Esophagus mucosa (tissue), 1 donor: ENCODE measurements around the gene HS6ST1. TPM values are rescaled to one million over a fixed set of nuclear protein-coding genes. Genes with fewer than 3 reads are reported as not detected.
"Not testable (repeated sequence)": the region's sequence is repeated elsewhere in the genome, so short reads cannot be mapped to it uniquely, and the experiment has no call there.

Experiments used
- ATAC-seq: fragments of 200-7000 bp; cut with Tn5 transposase; one replicate; pipeline ENCODE4 v1.9.1; 2020
- total RNA-seq: library from RNA; stranded (reverse); gene quantifications from one replicate; pipeline ENCODE4 v1.2.4, GENCODE V29; 2023
- donor health status: DM: yes; HTN: yes; CAD: no.

Gene HS6ST1
- total RNA-seq, 1 donor from 2014 or later = 30.8 TPM

- peak; percentile 43 for ATAC-seq
Observed at GRCh38 chr2:128280901-128281321, 37.8 kb downstream of the HS6ST1 start.

DNA sequence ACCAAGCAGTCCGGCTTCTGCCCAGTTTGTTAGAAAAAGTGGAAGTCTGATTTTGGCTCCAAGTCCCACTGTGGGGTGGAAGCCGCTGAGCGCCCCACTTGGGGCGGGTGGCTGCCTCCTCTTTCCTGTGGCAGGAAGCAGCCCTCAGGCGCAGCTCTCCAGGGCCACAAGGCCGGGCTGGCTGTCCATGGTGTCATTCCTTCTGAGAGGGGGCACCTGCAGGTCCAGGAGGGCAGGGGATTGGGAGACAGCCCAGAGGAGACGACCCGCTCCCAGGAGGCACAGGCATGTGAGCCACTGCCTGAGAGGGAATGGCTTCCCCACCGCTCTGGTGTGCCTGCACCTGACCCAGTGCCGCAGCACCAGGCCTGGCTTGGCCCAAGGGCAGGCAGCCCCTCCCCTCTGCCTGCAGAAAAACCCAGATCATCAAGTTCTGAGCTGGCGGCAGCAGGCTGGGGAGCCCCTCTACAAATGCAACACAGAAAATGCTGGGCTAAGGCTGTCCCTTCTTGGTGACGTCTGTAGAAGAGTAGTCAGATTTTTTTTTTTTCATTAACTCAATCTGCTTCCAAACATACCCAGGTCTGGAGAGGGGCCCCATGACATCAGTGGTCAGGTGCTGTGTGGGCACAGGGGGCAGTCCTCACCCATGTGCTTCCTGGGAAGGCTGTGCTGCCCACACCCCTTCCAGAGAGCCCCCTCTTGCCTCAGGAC lies 38.4 kb downstream of the HS6ST1 start:
- no peak for ATAC-seq

- ATAC-seq = no peak
Observed at GRCh38 chr2:128279786-128280157, 38.9 kb downstream of the HS6ST1 start.

GRCh38 chr2:128279009-128279408 lies 39.7 kb downstream of the HS6ST1 start:
- no peak for ATAC-seq

DNA sequence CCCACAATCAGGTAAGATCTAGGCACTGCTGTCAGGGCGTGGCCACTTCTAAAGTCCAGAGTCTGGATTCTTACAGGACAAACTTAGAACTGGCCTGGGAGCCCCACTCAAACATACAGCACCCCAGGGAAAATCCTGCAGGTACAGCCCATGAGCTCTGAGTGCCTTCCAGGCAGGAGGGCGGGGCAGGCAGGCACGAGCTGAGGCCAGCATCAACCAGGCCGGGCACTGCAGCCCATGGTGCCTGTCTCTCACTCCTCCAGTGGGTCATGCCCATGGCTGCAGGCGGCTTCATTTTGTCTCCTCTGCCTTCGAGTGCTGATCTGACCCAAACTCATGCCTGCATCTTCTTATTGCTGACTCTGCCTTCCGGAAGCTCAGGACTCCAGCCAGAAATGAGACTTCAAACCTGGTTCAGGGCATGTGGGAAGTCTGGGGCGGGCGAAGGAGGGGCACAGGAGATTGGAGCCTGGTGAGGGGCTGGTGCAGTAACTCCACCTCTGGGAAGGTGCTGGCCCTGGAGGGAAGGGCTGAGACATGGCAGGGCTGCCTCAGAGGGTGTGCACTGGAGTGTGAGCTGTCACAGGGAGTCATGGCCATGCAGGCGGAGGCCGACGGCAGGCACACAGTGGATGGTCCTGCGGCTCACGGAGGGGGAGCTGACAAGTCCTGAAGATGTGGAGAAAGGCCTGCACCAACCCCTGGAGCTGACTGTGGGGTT lies 40.5 kb downstream of the HS6ST1 start:
- peak; percentile 30 for ATAC-seq

DNA sequence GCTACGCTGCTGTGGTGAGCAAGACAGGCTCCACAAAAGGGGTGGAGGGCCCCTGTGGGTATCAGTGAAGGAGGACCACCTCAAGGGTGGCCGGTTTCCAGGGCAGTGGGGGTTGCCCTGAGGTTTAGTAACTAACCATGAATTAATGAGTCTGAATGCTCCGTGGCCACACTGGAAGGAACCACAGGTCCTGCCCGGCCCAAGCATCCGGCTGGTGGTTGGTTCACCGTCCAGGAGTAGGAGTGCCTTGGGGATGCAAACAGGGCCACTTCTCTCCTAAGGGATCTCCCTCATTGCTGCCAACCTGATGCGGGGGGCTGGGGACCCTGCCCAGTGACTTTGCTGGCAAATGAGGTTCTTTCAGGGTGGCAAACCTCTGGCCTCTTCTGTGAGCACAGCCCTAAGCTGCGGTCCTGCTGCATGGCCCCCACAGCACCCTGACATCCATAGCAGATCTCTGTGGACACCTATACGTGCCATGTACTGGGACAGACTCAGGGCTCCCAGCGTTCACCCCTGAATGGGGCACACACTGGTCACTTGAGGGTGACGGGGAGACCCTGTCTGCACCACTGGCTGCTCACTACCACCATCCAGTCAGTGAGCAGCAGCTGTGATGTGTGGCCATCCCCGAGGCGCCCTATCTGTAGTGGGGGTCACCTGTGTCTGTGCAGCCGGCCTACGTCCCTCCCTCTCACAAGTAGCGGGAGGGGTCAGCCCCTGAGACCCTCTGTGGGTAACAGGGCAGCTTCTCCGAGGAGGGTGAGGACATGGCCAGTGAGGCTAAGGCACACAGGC lies 41.6 kb downstream of the HS6ST1 start:
- ATAC-seq = no peak

- ATAC-seq = no peak
Observed at GRCh38 chr2:128275498-128276045, 43.1 kb downstream of the HS6ST1 start.

DNA sequence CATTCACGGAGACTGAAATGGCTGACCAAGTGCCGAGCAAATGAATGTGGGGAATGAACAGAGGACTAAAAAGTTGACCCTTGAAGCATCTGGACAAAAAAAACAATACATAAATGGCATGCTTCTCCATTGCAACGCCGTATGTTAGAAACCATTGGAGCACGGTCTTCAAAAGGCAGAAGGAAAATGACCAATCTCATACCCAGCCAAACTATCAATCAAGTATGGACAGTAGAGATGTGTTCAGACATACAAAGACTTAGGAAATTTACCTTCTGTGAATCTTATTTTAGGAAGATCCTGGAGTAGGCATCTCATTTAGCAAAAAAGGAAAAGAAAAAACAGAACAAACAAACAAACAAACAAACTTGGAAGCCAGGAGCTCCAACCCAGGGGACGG lies 44.5 kb downstream of the HS6ST1 start:
- ATAC-seq = no peak

DNA sequence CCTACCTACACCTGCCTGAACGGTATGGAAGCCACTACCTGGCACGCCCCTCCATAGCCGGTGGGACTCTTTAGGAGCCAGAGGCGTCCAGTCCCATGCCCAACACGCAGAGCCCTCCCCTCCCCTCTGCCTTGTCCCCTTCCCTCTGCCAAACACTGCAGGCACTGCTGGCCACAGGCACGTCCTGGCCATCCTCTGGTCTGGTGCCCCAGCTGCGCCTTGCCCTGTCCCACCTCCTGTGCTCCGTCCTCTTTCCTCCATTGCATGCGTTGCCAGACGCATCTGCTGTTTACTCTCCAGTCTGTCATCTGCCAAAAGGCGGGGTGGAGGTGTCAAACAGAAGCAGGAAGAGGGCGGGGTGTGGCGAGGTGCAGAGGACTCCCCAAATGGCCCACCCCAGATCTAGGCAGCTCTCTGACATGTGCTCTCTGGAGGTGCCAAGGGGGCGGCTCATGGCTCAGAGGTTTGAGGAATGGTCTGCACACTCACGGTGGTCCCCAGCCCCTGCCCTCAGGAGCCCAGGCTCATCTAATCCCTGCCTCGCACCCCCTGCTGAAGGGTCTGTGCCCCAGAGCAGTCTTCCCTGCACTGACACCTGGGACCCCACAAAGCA lies 45.1 kb downstream of the HS6ST1 start:
- ATAC-seq = peak; percentile 24

GRCh38 chr2:128272601-128273468 lies 45.8 kb downstream of the HS6ST1 start:
- ATAC-seq = peak; percentile 28

GRCh38 chr2:128271911-128272600 lies 46.6 kb downstream of the HS6ST1 start:
- no peak for ATAC-seq

DNA sequence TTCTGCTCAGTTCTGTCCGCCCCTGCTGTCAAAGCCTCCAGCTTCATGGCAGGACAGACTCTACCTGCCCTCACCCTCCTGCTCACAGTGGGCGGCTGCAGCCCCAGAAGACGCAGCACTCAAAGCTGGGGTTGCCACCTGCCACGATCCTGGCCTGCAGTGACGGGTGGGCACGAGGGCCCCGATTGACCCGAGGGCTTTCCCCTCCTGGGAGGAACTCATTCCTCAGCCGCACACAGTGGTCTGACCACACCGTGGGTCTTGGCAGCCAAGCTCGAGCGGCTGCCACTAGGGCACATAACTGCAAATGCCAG lies 47.1 kb downstream of the HS6ST1 start:
- no peak for ATAC-seq

GRCh38 chr2:128270672-128271596 lies 47.7 kb downstream of the HS6ST1 start:
- no peak for ATAC-seq

DNA sequence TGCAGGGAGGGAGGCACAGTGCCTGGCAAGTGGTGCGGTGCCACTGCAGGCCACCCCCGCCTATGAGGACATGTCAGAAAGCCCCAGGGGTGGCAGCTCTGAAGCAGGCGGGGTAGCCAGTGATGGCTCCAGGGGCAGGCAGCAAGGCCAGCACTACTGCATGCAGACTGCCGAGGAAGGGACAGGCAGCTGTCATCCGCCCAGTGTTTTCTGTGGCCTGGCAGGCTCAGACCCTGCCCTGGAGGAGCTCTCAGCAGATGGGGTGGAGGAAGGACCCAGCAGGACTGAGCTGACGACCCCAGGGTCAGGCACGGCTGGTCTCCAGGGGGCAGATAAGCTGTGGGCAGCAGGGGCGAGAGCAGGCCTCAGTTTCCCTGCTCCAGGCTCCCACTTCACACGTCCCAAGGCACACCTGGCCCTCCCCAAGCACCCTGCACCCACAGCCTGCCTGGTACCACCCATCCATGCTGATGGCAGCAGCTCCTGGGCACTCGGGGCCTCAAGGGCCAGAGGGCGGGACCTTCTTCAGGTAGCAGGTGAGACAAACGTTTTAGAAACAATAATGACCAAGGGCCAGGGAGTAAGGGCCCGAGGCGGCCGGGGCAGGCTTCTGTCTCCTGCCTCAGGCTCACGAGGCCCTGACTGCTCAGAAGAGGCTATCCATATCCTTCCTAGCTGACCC lies 48.5 kb downstream of the HS6ST1 start:
- ATAC-seq = no peak

- ATAC-seq = no peak
Observed at GRCh38 chr2:128269063-128269989, 49.3 kb downstream of the HS6ST1 start.

DNA sequence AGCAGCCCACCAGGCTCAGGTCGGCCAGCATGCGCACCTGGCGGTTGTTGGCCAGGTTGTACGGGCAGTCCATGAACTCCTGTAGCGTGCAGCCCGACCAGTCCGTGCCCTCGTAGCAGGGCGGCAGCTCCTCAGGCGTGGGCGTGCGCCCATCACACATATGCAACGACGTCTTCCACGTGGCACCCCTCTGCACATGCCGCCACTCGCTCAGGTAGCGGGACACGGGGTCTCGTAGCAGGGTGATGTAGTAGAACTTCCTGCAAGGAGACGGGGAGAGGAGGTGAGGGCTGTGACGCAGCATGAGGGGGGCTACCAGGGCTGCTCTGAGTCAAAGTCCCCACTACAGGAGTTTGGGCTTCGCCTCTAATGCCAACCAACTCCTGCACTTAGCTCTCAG lies 50.1 kb downstream of the HS6ST1 start:
- ATAC-seq = not testable (repeated sequence)

DNA sequence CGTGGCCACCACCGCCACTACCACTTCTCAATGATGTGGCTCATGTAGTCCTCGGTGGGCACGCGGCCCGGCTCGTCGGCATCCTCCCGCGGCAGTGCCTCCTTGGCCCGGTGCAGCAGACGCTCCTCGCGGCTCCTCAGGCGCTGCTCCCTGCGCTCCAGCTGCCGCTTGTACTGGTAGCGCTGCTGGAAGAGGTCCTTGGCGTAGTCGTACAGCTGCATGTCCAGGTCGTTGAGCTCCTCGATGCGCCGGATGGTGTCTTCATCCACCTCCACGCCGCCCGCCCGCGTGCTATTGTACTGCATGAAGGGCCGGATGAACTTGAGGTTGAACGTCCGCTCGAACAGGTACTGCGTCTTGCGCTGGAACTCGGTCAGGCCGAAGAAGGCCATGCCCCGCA lies 50.5 kb downstream of the HS6ST1 start:
- not testable (repeated sequence) for ATAC-seq

- not testable (repeated sequence) for ATAC-seq
Observed at GRCh38 chr2:128267649-128268048, 51.0 kb downstream of the HS6ST1 start.
